GM18505 (cell line): ENCODE data around the gene GZMH.

ENCODE experiments used
- ATAC-seq: cut with Tn5 transposase; IDR thresholded peaks from one replicate; pipeline ENCODE4 v1.9.1; 2021; ENCODE audit not compliant: unreplicated experiment
- POLR2A ChIP-seq: IDR thresholded peaks from 4 replicates; pipeline ENCODE4 v1.6.1; 2011; ENCODE audit warnings: borderline replicate concordance; ENCODE audit not compliant: insufficient read depth, insufficient read length; ENCODE audit errors: extremely low read depth

GZMH gene

GRCh38 chr14:24574206-24574774 lies 35.2 kb downstream of the GZMH start:
- no peak for TF ChIP-seq POLR2A
- no peak for ATAC-seq

- ATAC-seq = no peak
- no peak for TF ChIP-seq POLR2A
Observed at GRCh38 chr14:24566318-24566717, 43.2 kb downstream of the GZMH start.

DNA sequence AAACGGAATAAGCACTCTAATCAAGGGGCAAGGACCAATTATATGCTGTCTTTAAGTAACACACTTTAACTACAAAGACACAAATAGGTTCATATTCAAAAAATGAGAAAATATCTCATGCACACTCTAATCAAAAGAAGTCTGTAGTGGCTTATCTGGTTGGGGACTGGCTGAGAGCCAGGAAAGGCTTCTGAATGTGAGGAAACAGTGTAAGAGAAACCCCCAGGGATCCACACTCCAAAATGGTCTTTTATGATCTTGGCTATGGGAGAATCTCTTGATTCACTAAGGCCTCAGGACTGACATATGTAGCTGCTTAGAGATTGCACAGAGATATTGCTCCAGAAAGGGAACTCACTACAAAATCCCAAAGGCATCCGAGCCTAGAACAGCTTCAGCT lies 43.7 kb downstream of the GZMH start:
- ATAC-seq = no peak
- TF ChIP-seq POLR2A = no peak

DNA sequence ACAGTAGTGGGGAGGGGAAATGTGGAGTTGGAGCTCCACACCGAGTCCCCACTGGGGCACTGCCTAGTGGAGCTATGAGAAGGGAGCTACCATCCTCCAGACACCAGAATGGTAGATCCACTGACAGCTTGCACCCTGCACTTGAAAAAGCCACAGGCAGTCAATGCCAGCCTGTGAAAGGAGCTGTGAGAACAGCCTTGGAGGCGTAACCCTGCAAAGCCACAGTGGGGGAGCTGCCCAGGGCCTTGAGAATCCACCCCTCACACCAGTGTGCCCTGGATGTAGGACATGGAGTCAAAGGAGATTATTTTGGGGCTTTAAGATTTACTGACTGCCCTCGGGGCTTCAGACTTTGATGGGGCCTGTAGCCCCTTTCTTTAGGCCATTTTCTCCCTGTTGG lies 46.0 kb downstream of the GZMH start:
- no peak for ATAC-seq
- TF ChIP-seq POLR2A = no peak

DNA sequence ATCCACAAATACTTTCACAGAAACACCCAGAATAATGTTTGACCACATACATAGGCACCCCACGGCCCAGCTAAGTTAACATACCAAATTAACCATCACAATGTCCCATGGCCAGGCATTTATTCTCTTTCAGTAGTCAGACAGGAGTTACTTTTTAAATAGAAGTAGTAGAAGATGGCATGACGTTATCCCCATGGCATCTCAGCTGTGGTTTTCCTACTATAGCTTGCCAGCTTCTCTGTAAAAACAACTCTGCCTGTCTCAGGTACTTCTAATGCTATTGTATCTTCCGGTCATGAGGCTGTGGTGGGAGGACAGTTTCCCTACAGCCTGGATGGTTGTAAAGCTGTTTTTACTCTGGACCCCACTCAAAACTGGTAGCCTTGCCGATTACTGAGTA lies 52.7 kb downstream of the GZMH start:
- no peak for TF ChIP-seq POLR2A
- no peak for ATAC-seq
